Mammary epithelial cell (primary cell): ENCODE measurements around the gene SCAND1.

ENCODE experiments used
- CTCF ChIP-seq, 2 donors: IDR thresholded peaks in 1 of 2; conservative IDR thresholded peaks in 1 of 2; 2 replicates each; pipeline ENCODE4 v1.5.1; 2011 to 2012; ENCODE audit warnings: inconsistent platforms in 2 of 2, low read length in 2 of 2, mild to moderate bottlenecking in 2 of 2, control low read depth in 1 of 2, low read depth in 1 of 2; ENCODE audit not compliant: insufficient read depth in 1 of 2; ENCODE audit errors: extremely low read depth in 1 of 2
- EZH2 ChIP-seq: IDR thresholded peaks from 2 replicates; pipeline ENCODE4 v1.6.1; 2012; ENCODE audit warnings: low read length, inconsistent platforms, borderline replicate concordance

- TF ChIP-seq CTCF (conservative IDR thresholded peaks at IDR 0.05 in 1 of 2, IDR thresholded peaks at IDR 0.05 in 1 of 2; ENCODE audit: extremely low read depth in 1 of 2, insufficient read depth in 1 of 2, low read depth in 1 of 2, low read length in 2 of 2) (peak; percentile 85 to 99), EZH2 (no peak)
Observed at GRCh38 chr20:35954200-35954906, at the start of gene SCAND1.
